Adrenal gland (tissue), 5 donors: ENCODE data around the gene TNIK.

Experiments used
- CTCF ChIP-seq, 6 experiments: fragments of 450-650 bp in 4 of 6; fragments of 200-600 bp in 2 of 6; sonication (generic) in 1 of 6; IDR thresholded peaks; 1 replicate in 5 of 6; 2 replicates in 1 of 6; pipeline versions ENCODE4 v1.5.1 to v1.8.0; 2016 to 2021; ENCODE audit warnings: antibody characterized with exemption in 6 of 6, mild to moderate bottlenecking in 2 of 6, moderate library complexity in 1 of 6
- POLR2A ChIP-seq, 2 donors: fragments of 450-650 bp; IDR thresholded peaks; one replicate each; pipeline ENCODE4 v1.6.1; 2017; ENCODE audit warnings: antibody characterized with exemption in 2 of 2, mild to moderate bottlenecking in 2 of 2, moderate library complexity in 1 of 2
- donor health status: DM: no; HTN: no; CAD: no.

DNA sequence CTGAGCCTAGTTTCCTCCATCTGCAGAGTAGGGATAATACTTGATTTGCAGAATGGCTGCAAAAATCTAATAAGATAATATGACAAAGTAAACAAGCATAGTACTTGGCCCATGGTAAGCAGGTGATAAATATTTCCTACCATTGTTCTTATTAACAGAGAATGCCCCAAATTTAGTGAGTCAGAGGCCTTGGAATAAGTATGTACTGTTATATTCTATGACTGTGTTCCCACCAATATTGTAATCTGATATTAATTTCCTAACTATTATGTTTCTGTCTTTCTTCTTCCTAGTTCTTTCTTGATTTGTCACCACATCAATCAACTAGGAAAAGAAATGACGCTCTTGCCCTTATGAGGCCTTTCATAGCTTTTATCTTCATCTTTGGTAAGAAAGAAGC lies 255.3 kb downstream of the TNIK start:
- TF ChIP-seq POLR2A (IDR thresholded peaks at IDR 0.05) (no peak), CTCF (IDR thresholded peaks at IDR 0.05) (no peak)
